NT2/D1 (cell line): Measurements from ENCODE around the gene ULK1.

Experiments used
- SUZ12 ChIP-seq: IDR thresholded peaks from 2 replicates; pipeline ENCODE4 v1.6.1; 2011; ENCODE audit not compliant: insufficient read length, insufficient read depth; ENCODE audit errors: extremely low read depth
- YY1 ChIP-seq: IDR thresholded peaks from 2 replicates; pipeline ENCODE4 v1.6.1; 2011; ENCODE audit not compliant: insufficient read length, insufficient read depth
- ZNF274 ChIP-seq: IDR thresholded peaks from 2 replicates; pipeline ENCODE4 v1.6.1; 2011; ENCODE audit warnings: mild to moderate bottlenecking, low read depth, low read length

- no peak for TF ChIP-seq YY1
- TF ChIP-seq ZNF274 = no peak
- TF ChIP-seq SUZ12 = no peak
Measured at GRCh38 chr12:131950182-131950913, 55.9 kb downstream of the ULK1 start.
